Activated naive CD4-positive, alpha-beta T cell treated with Interleukin-2 at 50 U/mL for 16 hours (primary cell): Measurements from ENCODE around the gene FAM50A.
A peak's percentile ranks its signal among the peaks of the same experiment; 100 is the strongest.

Experiments used
- DNase-seq: peaks from one replicate; pipeline ENCODE4 v3.0.0-alpha.2; 2020

The FAM50A gene

GRCh38 chrX:154413142-154413541 is 30.8 kb upstream of the FAM50A start:
- no peak for DNase-seq

GRCh38 chrX:154417157-154417556 is 26.8 kb upstream of the FAM50A start:
- DNase-seq: no peak

GRCh38 chrX:154419189-154419588 is 24.8 kb upstream of the FAM50A start:
- DNase-seq: no peak

GRCh38 chrX:154419688-154420401 is 24.1 kb upstream of the FAM50A start:
- no peak for DNase-seq

- no peak for DNase-seq
Observed at GRCh38 chrX:154420402-154420756, 23.6 kb upstream of the FAM50A start.

GRCh38 chrX:154426916-154427770 is 16.8 kb upstream of the FAM50A start:
- DNase-seq: no peak

GRCh38 chrX:154428176-154429171 is 15.5 kb upstream of the FAM50A start, which contains the start of gene ATP6AP1:
ATP6AP1 (plus strand) TSS chrX:154428677; CDS start chrX:154428693, 16 bp downstream.
- DNase-seq: peak; percentile 89

GRCh38 chrX:154429711-154430110 is 14.2 kb upstream of the FAM50A start:
- no peak for DNase-seq

GRCh38 chrX:154430479-154430878 is 13.5 kb upstream of the FAM50A start:
- no peak for DNase-seq

GRCh38 chrX:154430916-154431315 is 13.0 kb upstream of the FAM50A start:
- DNase-seq: no peak

- DNase-seq: no peak
Observed at GRCh38 chrX:154431341-154431740, 12.6 kb upstream of the FAM50A start.

- no peak for DNase-seq
Observed at GRCh38 chrX:154432210-154432609, 11.7 kb upstream of the FAM50A start.

- DNase-seq: no peak
Observed at GRCh38 chrX:154433605-154434004, 10.3 kb upstream of the FAM50A start.

- no peak for DNase-seq
Observed at GRCh38 chrX:154434394-154435168, 9.4 kb upstream of the FAM50A start.

GRCh38 chrX:154435171-154435733 is 8.7 kb upstream of the FAM50A start:
- DNase-seq: no peak

GRCh38 chrX:154436374-154436982 is 7.5 kb upstream of the FAM50A start:
- peak; percentile 54 for DNase-seq

GRCh38 chrX:154436983-154437752 is 6.8 kb upstream of the FAM50A start, which contains the start of gene GDI1:
GDI1 (plus strand) TSS chrX:154437154; CDS start chrX:154437255, 101 bp downstream.
- peak; percentile 55 for DNase-seq

- DNase-seq: no peak
Observed at GRCh38 chrX:154437971-154438893, 5.7 kb upstream of the FAM50A start.

GRCh38 chrX:154439841-154440240 is 4.1 kb upstream of the FAM50A start:
- no peak for DNase-seq
